PC-3 (cell line): ENCODE measurements around the gene HHAT. TPM values are rescaled to one million over a fixed set of nuclear protein-coding genes. Genes with fewer than 3 reads are reported as not detected.

ENCODE experiments used
- ATAC-seq: fragments of 200-7000 bp; cut with Tn5 transposase; 2 replicates; pipeline ENCODE4 v1.9.1; 2020; ENCODE audit warnings: mild to moderate bottlenecking, moderate library complexity
- BruUV-seq: library from RNA; stranded (reverse); fragments of 400-500 nt; replicated peaks from 2 replicates; lab custom pipeline; 2021; lab: Mats Ljungman, UMichigan
- CTCF ChIA-PET: fragments of 300-600 bp; sonication (Branson Sonifier 250); formaldehyde crosslinking; loops from one replicate; lab custom pipeline; 2022; ENCODE audit warnings: antibody characterized with exemption; lab: Charles Lee
- POLR2A ChIA-PET: fragments of 300-600 bp; sonication (Branson Sonifier 250); formaldehyde crosslinking; loops from one replicate; lab custom pipeline; 2022; ENCODE audit warnings: antibody characterized with exemption; ENCODE audit not compliant: unreplicated experiment; lab: Charles Lee
- DNase-seq: peaks from one replicate; pipeline ENCODE4 v3.0.0-alpha.2; 2015
- H2AFZ ChIP-seq: fragments of 300-600 bp; sonication (generic); 2 replicates; pipeline ENCODE4 v1.6.0; 2016; ENCODE audit warnings: antibody characterized with exemption, low read length
- H3F3A ChIP-seq: fragments of 300-600 bp; sonication (generic); one replicate; pipeline ENCODE4 v1.6.0; 2017; ENCODE audit warnings: antibody characterized with exemption, low read length, control low read depth, mild to moderate bottlenecking; ENCODE audit not compliant: unreplicated experiment
- H3K27ac ChIP-seq: fragments of 300-600 bp; sonication (generic); 2 replicates; pipeline ENCODE4 v1.5.1; 2016; ENCODE audit warnings: mild to moderate bottlenecking, low read length
- H3K27me3 ChIP-seq: fragments of 300-600 bp; sonication (generic); 2 replicates; pipeline ENCODE4 v1.6.1; 2016; ENCODE audit warnings: low read length, mixed read lengths
- H3K36me3 ChIP-seq: fragments of 300-600 bp; sonication (generic); 2 replicates; pipeline ENCODE4 v1.6.1; 2016; ENCODE audit warnings: low read depth, mixed run types, low read length, mixed read lengths
- H3K4me1 ChIP-seq: fragments of 300-600 bp; sonication (generic); 2 replicates; pipeline ENCODE4 v1.5.1; 2016; ENCODE audit warnings: low read length; ENCODE audit not compliant: insufficient read depth
- H3K4me2 ChIP-seq: fragments of 300-600 bp; sonication (generic); 2 replicates; pipeline ENCODE4 v1.6.0; 2016; ENCODE audit warnings: low read length
- H3K4me3 ChIP-seq: fragments of 300-600 bp; sonication (generic); 2 replicates; pipeline ENCODE4 v1.5.1; 2016; ENCODE audit warnings: mild to moderate bottlenecking, low read length, mixed read lengths
- H3K79me2 ChIP-seq: fragments of 300-600 bp; sonication (generic); 2 replicates; pipeline ENCODE4 v1.6.1; 2017; ENCODE audit warnings: low read length, mixed read lengths
- H3K9ac ChIP-seq: fragments of 300-600 bp; sonication (generic); 2 replicates; pipeline ENCODE4 v1.6.0; 2016; ENCODE audit warnings: mild to moderate bottlenecking, low read length
- H3K9me2 ChIP-seq: fragments of 300-600 bp; sonication (generic); replicated peaks from 2 replicates; pipeline ENCODE4 v1.6.1; 2016; ENCODE audit warnings: mixed run types, low read length, mixed read lengths
- H3K9me3 ChIP-seq: fragments of 300-600 bp; sonication (generic); 2 replicates; pipeline ENCODE4 v1.6.1; 2016; ENCODE audit warnings: low read length, mixed read lengths
- H4K20me1 ChIP-seq: fragments of 300-600 bp; sonication (generic); 2 replicates; pipeline ENCODE4 v1.6.1; 2016; ENCODE audit warnings: low read length, mixed read lengths
- EZH2 ChIP-seq: fragments of 300-600 bp; sonication (generic); IDR thresholded peaks from one replicate; pipeline ENCODE4 v1.6.1; 2017; ENCODE audit warnings: antibody characterized with exemption, mild to moderate bottlenecking, low read length; ENCODE audit not compliant: unreplicated experiment
- EZH2phosphoT487 ChIP-seq: fragments of 300-600 bp; sonication (generic); IDR thresholded peaks from 2 replicates; pipeline ENCODE4 v1.6.1; 2018; ENCODE audit warnings: mild to moderate bottlenecking, antibody characterized with exemption, low read length, borderline replicate concordance
- intact Hi-C: fragments of 100-400 bp; cut with micrococcal nuclease; formaldehyde crosslinking; loops from 2 replicates; pipeline ENCODE4 v1.9.0; 2023
- total RNA-seq: library from RNA; depleted of rRNA; stranded (reverse); fragments of >200 nt; gene quantifications from 2 replicates; pipeline ENCODE4 v1.2.3, GENCODE V29; 2014
- TF ChIP-seq, protein P1 (sequence below): fragments of 300-600 bp; sonication (generic); conservative IDR thresholded peaks from 2 replicates; pipeline ENCODE4 v1.5.1; 2017; ENCODE audit warnings: antibody characterized with exemption, low read depth, mild to moderate bottlenecking, low read length

Gene HHAT
- total RNA-seq, 1 experiment from 2014 or later: 3.4 TPM

DNA sequence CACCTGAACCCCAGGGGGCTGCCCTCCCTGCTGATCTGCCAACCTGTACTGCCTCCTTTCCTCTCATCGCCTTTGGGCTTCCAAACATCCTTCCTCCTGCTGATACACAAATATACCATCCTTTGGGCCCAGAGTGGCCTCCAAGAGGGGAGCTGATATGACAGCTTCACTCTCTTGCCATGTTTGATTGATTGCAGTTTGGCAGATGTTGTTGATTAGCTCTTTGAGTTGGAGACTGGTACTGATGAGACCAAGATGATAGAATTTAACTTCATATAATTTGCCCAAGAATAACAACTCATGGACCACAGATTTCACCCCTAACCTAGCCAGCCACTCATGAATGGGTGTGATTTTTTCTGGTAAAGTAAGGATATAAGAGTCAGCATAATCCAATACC, 227.8 kb downstream of the HHAT start:
- no peaks in the 10 kb centered on the region for H3K9me2 ChIP-seq
- H3K4me3 ChIP-seq: no peak overlapping the region
- no peaks in the 10 kb centered on the region for H3K4me1 ChIP-seq
- H2AFZ ChIP-seq: no peak overlapping the region
- intact Hi-C loops: no loop called here
- H3K9me3 ChIP-seq: no peaks in the 10 kb centered on the region
- H4K20me1 ChIP-seq: no peaks in the 10 kb centered on the region
- peaks cover 22% of the 10 kb centered on the region for H3K27me3 ChIP-seq
- ChIA-PET CTCF (no interaction called here), POLR2A (no interaction called here)
- no peak overlapping the region for H3K27ac ChIP-seq
- TF ChIP-seq EZH2phosphoT487: no peak
- TF ChIP-seq, protein P1, sequence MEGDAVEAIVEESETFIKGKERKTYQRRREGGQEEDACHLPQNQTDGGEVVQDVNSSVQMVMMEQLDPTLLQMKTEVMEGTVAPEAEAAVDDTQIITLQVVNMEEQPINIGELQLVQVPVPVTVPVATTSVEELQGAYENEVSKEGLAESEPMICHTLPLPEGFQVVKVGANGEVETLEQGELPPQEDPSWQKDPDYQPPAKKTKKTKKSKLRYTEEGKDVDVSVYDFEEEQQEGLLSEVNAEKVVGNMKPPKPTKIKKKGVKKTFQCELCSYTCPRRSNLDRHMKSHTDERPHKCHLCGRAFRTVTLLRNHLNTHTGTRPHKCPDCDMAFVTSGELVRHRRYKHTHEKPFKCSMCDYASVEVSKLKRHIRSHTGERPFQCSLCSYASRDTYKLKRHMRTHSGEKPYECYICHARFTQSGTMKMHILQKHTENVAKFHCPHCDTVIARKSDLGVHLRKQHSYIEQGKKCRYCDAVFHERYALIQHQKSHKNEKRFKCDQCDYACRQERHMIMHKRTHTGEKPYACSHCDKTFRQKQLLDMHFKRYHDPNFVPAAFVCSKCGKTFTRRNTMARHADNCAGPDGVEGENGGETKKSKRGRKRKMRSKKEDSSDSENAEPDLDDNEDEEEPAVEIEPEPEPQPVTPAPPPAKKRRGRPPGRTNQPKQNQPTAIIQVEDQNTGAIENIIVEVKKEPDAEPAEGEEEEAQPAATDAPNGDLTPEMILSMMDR: no peak
- no peak for TF ChIP-seq EZH2
- ATAC-seq (no peak), DNase-seq (no peak)
- no peaks in the 10 kb centered on the region for H3K36me3 ChIP-seq
- H3K4me2 ChIP-seq: no peak overlapping the region
- H3K9ac ChIP-seq: no peak overlapping the region
- no peaks in the 10 kb centered on the region for H3K79me2 ChIP-seq
- no peaks in the 10 kb centered on the region for H3F3A ChIP-seq
- no TSS peak for BruUV-seq

- ATAC-seq: no peak
- DNase-seq: no peak
- ChIA-PET POLR2A (no interaction called here), CTCF (no interaction called here)
- Histone ChIP-seq H3K4me2 (no peak overlapping the region), H3K27me3 (peaks cover 11% of the 10 kb centered on the region; the same call in 1 of the 2 replicates), H3F3A (no peaks in the 10 kb centered on the region), H3K27ac (no peak overlapping the region), H3K4me1 (no peaks in the 10 kb centered on the region), H3K9me3 (no peaks in the 10 kb centered on the region), H3K79me2 (no peaks in the 10 kb centered on the region), H4K20me1 (no peaks in the 10 kb centered on the region), H3K9me2 (no peaks in the 10 kb centered on the region), H3K9ac (no peak overlapping the region), H3K36me3 (no peaks in the 10 kb centered on the region), H2AFZ (no peak overlapping the region), H3K4me3 (no peak overlapping the region)
- intact Hi-C loops: no loop called here
- TF ChIP-seq, protein P1: no peak
- TF ChIP-seq EZH2 (no peak), EZH2phosphoT487 (no peak)
- no TSS peak for BruUV-seq
These were observed 228.8 kb downstream of the HHAT start for GRCh38 chr1:210557426-210558077.

DNA sequence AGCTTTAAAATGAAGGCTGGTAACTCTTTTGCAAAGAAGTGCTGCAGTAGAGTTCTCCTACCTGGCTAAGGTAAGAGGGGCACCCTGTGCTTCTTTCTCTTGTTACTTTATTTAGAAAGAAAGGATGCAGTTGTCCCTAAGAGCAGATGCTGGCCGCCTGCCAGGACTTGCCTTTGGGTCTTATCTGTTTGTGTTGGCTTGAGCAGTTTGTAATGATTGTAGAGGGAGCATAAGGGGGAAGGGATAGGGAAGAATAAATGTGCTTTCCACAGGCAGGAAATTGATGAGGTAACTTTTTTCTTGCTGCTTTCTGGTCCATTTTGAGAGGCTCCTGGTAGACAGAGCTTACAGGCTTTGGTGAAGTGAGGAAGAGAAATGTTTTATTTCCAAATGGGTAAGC, 229.6 kb downstream of the HHAT start:
- Histone ChIP-seq H3K79me2 (no peaks in the 10 kb centered on the region), H3K27ac (no peak overlapping the region), H3K9me2 (no peaks in the 10 kb centered on the region), H3K4me2 (no peak overlapping the region), H3K36me3 (no peaks in the 10 kb centered on the region), H3K27me3 (peaks cover 8% of the 10 kb centered on the region; the same call in 1 of the 2 replicates), H3K9ac (no peak overlapping the region), H3K4me1 (no peaks in the 10 kb centered on the region), H2AFZ (no peak overlapping the region), H3F3A (no peaks in the 10 kb centered on the region), H3K4me3 (no peak overlapping the region), H4K20me1 (no peaks in the 10 kb centered on the region), H3K9me3 (no peaks in the 10 kb centered on the region)
- ChIA-PET POLR2A (no interaction called here), CTCF (no interaction called here)
- DNase-seq (no peak), ATAC-seq (no peak)
- intact Hi-C loops: no loop called here
- no TSS peak for BruUV-seq
- TF ChIP-seq, protein P1: no peak
- no peak for TF ChIP-seq EZH2
- TF ChIP-seq EZH2phosphoT487: no peak
